Stimulated activated CD4-positive, alpha-beta T cell treated with anti-CD3 and anti-CD28 coated beads, Interleukin-4, amount 100 ng/mL, for 4 hours (primary cell): Measurements from ENCODE around the gene ALDH1A3.

ENCODE experiments used
- DNase-seq, 2 experiments: peaks; one replicate each; pipeline ENCODE4 v3.0.0-alpha.2; 2020

Gene ALDH1A3

DNA sequence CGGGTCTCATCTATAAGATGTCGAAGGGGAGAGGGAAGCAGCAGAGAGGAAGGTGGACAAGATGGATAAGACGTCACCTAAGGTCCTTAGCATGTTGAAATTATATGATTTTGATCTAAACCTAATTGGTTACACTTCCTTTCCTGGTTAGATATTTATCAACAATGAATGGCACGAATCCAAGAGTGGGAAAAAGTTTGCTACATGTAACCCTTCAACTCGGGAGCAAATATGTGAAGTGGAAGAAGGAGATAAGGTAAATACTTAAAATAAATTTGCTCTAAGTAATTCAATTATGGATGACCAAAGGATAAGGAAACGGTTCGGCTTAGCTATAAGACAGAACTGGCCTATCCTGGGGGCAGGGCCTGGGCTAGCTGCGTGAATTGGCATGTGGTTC is 5.5 kb downstream of the ALDH1A3 start:
- no peak for DNase-seq

- DNase-seq, result no peak
Observed at GRCh38 chr15:100885811-100886210, 6.2 kb downstream of the ALDH1A3 start.

DNA sequence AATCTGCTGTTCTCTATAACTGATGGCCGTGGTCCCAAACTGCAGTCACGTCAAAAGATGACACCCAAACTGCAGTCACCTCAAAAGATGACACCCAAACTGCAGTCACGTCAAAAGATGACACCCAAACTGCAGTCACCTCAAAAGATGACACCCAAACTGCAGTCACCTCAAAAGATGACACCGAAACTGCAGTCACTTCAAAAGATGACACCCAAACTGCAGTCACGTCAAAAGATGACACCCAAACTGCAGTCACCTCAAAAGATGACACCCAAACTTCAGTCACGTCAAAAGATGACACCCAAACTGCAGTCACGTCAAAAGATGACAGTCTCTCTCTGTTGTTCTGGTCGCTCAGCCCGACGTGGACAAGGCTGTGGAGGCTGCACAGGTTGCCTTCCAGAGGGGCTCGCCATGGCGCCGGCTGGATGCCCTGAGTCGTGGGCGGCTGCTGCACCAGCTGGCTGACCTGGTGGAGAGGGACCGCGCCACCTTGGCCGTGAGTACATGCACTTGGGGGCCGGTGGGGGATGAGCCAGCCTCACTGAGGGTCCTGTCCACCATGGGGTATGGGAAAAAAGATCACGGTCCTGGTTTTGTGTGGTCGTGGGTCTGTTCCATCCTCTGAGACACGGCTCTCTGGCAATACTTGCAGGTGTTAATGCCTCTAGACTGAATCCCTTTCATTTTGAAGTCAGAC is 7.7 kb downstream of the ALDH1A3 start:
- no peak for DNase-seq

DNA sequence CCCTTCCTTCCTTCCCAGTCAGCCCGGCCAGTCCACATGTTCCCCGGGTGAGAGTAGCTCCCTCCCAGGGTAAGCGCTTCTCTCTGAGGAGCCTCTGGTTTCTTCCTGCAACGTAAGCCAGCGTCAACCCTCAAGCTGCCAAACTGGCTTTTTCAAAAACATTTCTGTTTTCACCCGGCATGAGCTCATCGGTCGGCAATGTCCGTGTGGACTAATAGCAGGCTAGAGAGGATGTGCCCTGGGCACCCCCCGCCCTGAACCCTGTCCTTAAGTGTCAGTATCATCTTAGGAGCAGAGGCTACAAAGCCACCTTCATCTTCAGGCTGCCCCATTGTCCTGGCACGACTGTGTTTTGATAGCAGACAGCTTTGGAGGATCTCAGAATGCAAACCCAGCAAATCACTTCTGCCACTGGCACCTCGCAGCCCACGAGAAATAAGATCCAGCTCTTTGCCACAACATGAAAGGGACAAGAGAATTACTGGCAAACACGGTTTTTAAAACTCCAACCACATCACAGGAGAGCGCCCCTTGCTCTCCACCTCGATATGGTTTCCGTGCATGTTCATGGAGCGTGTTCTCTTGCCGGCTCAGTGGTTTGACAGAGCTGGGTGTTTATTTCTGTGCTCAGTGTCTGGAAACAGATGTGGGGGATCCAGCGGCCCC is 9.9 kb downstream of the ALDH1A3 start:
- DNase-seq, result no peak

DNA sequence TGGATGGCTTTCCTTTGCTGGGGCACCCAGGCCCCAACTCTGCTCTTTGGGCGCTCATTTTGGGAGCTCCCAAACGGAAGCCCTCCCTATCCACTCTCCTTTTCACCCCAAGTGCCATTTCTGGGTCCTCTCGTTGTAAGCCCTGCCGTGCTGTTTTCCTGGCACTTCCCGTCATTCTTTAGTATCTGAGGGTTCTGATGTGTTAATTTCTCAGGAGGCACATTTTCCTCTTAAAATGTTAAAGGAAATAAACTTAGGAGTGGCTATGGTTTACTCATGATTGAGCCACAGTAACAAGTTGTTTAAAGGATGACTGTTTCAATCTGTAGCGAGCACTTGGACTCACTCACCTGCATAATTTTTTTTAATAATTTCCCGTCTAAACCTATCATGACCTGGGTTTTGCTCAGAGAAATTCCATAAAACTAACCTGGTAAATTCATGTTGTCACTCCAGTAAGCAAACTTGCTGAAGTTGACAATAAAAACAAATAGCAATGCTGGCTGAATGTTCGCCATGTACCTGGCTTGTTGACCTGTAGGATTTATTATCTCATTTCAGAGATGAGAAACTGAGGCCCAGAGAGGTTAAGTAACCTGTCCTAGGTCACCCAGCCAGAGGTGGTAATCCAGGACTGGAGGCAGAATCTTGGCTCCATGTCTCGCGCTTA is 10.6 kb downstream of the ALDH1A3 start:
- no peak for DNase-seq

DNA sequence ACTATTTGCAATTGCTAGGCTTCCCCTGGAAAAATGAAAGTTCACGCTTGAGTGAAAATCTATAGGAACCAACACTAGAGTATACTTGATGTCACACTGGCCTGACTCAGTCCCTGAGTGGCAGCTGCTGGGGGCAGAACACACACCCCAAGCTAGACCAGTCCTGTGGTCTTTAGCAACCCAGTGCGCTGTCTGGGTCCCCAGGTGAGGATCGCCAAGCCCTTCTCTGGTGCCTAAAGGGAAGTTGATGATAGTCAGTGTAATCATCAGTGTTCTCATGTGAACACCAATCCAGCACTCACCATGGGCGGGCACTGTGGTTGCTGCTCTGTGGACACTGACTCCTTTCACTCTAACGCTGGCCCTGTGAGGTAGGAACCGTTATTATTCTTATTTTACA is 11.2 kb downstream of the ALDH1A3 start:
- no peak for DNase-seq

GRCh38 chr15:100891307-100892012 is 11.8 kb downstream of the ALDH1A3 start:
- DNase-seq, result no peak

- no peak for DNase-seq
Observed at GRCh38 chr15:100892013-100892355, 12.4 kb downstream of the ALDH1A3 start.

GRCh38 chr15:100893261-100893963 is 13.8 kb downstream of the ALDH1A3 start:
- DNase-seq, result no peak

DNA sequence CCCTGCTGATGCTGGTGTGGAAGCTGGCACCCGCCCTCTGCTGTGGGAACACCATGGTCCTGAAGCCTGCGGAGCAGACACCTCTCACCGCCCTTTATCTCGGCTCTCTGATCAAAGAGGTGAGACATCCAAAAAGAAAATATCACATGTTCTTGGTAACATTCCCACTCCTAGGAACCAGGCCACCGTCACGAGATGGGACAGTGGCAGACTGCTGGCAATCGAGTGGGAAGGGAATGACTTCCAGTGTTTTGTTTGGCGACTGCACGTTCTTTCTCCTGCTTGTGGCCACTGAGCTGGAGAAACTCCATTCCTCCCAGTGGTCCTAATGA is 14.3 kb downstream of the ALDH1A3 start:
- no peak for DNase-seq

DNA sequence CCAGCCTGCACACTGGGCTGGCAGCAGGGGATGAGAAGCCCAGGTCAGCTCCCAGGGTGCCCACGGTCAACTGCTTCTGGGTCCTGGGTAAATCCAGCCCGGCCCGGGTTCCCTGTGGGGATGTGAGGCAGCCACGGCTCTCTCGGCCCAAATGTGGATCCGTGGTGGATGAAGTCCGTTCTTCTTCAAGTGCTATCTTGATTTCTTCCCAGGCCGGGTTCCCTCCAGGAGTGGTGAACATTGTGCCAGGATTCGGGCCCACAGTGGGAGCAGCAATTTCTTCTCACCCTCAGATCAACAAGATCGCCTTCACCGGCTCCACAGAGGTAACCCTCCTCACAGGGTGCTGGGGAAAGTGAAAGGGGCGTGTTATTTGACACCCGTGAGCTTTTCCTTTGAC is 16.1 kb downstream of the ALDH1A3 start:
- DNase-seq, result no peak

GRCh38 chr15:100897221-100898151 is 17.9 kb downstream of the ALDH1A3 start:
- no peak for DNase-seq

GRCh38 chr15:100898152-100898490 is 18.5 kb downstream of the ALDH1A3 start:
- no peak for DNase-seq

DNA sequence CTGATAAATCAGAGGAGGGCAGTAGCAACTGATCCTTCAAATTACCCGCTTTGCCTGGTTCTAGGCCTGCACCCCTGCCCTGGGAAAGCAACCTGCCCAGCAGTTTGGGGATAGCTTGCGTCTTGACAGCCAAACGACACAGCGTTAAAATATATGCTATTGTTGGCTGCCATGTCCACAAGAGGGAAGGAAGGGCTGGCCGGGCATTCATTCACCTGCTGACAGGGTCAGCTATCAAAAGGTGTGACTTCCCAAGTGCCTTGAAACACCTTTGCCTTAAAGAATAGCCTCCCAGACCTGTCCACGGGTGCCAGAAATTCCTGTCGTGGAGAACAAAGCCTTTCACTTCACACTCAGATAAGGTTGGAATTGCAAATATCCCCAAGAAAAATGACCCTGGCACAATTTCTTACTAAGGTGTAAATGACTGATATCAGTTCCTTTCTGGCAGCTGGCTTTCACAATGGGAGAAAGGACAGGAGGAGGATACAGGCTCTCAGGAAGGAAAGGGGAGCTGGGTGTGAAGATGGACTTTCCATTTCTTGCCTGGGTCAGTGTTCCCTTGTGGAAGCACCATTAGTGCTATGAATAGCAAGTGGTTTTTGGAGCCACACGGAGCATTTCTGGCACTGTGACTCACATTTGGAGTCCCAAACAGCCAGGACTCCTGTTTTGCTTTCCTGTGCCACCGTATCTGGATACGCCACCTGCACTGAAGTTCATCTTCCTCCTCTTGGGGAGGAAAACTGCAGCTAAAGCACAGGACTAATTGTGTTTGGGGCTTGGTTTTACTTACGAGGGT is 19.2 kb downstream of the ALDH1A3 start:
- no peak for DNase-seq

DNA sequence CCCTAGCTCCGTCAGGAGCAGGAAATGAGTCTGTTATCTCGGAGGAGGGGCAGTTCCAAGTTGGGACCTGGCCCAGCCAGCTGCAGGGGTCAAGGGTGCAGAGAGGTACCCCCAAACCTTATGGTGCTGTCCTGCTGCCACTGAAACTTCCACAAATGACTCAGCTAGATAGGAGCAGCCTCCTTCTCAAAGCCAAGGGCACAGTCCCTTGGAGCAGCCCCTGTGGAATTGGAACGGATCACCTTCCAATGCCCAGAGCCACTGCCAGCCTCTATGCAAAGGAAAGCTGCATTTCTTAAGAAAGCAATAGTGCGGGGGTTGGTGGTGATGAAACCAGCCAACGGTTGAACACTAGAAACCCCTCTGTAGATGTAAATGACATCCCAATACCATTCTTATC is 20.0 kb downstream of the ALDH1A3 start:
- DNase-seq, result no peak

DNA sequence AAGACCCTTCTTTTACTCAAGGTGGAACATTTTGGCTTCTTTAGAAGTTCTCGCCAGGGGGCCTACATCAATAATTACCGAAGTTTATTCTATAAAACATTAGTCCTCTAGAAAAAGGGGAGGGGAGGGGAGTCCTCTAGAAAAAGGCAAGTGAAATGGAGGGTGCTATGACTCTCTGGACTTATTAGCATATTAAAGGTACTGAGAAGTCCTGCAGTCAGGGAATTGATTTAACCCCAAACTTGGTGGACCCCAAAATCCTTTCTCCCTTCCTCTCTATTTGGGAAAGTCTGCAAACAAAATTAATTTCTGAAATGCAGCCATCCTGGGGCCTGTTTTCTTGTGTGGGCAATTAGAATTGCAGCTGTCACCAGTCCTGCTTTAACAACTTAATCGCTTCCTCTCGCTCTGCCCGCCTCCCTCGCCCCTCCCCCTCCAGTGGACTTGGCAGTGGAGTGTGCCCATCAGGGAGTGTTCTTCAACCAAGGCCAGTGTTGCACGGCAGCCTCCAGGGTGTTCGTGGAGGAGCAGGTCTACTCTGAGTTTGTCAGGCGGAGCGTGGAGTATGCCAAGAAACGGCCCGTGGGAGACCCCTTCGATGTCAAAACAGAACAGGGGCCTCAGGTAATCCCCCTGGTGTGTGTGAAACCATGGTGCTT is 20.6 kb downstream of the ALDH1A3 start:
- DNase-seq, result no peak

GRCh38 chr15:100900795-100901169 is 21.2 kb downstream of the ALDH1A3 start:
- DNase-seq, result no peak

DNA sequence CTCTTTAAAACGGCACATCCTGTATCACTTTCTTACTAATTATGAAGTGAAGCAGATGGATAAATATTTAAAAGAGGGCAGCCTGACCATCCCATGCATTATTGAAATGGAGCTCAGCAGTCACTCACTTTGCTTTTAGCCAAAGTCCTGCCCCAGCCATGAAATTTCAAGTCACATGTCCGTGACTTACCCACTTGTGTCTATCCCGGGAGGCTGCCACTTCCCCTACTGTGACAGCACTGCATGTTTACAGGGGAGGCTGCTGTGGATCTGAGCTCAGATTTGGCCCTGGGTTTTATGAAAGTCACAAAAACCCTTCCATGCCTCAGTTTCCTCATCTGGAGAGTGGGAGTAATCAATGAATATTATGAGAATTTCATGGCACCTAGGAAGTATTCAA is 21.7 kb downstream of the ALDH1A3 start:
- DNase-seq, result no peak

DNA sequence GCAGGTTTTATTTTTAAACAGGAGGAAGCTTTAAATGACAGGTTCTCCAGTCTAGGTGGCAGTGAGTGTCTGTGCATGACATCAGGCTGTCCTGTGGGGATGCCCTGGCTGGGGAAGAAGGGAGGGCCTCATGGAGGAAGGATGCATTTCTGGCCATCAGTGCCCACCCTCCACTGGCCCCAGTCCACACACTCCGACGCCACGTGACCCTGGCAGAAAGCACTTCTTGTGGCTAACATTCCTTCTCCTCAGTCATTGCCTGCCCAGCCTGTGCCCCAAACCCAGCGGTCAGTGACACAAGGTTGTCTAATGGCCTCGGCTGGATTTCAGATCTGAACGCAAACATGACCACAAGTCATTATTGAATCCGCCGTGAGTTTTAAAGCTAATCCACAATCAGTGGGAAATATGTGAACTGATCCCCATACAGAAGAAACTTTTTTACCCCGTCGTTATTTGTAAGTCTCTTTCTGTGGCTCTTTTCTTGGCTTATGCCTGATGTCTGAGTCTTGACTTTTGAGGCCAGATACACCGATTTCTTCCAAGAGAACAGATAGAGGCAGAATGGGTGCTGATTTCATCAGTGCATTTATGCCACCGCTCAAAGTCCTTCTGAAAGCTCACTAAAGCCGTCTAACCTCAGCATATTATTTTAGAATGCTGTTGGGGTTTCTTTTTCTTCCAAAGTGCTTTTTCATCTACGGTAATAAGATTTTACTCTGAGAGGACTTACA is 22.2 kb downstream of the ALDH1A3 start:
- no peak for DNase-seq
